22Rv1 (cell line): ENCODE data around the gene CXorf38.

Experiments used
- CTCF ChIP-seq: fragments of 450-650 bp; IDR thresholded peaks from 2 replicates; pipeline ENCODE4 v1.5.1; 2017; ENCODE audit warnings: mild to moderate bottlenecking
- ZFX ChIP-seq: fragments of 450-650 bp; IDR thresholded peaks from 2 replicates; pipeline ENCODE4 v1.6.1; 2017; ENCODE audit warnings: antibody characterized with exemption, borderline replicate concordance

GRCh38 chrX:40653535-40653934, 6.2 kb upstream of the CXorf38 start:
- TF ChIP-seq CTCF (no peak), ZFX (no peak)
